Measurements from ENCODE around the gene MPG. TPM values are rescaled to one million over a fixed set of nuclear protein-coding genes. Genes with fewer than 3 reads are reported as not detected.

Gene MPG
- polyA plus RNA-seq, 1 donor from 2014 or later = 70.9 TPM

- Histone ChIP-seq H3K27ac (ENCODE audit: low read length) (no peak overlapping the region), H3K36me3 (ENCODE audit: insufficient read depth, low read length) (no peaks in the 10 kb centered on the region), H3K27me3 (ENCODE audit: insufficient read depth, low read depth, low read length) (no peaks in the 10 kb centered on the region), H3K9me3 (ENCODE audit: low read length) (no peaks in the 10 kb centered on the region), H2AFZ (ENCODE audit: low read depth, low read length) (no peak overlapping the region), H3K4me3 (ENCODE audit: low read length) (no peak overlapping the region), H3K79me2 (replicated peaks; ENCODE audit: insufficient read depth, low read length) (no peaks in the 10 kb centered on the region), H4K20me1 (ENCODE audit: insufficient read depth) (no peaks in the 10 kb centered on the region), H3F3A (ENCODE audit: insufficient read depth, low read length, poor library complexity, severe bottlenecking) (no peaks in the 10 kb centered on the region), H3K4me2 (ENCODE audit: low read length) (no peak overlapping the region), H3K9me2 (ENCODE audit: insufficient read depth, low read length) (no peaks in the 10 kb centered on the region), H3K9ac (ENCODE audit: low read length) (no peak overlapping the region)
- no peak for TF ChIP-seq POLR2AphosphoS5 (IDR thresholded peaks at IDR 0.05)
- TF ChIP-seq SMC3 (conservative IDR thresholded peaks at IDR 0.05; ENCODE audit: poor library complexity) = no peak
- no peak for TF ChIP-seq MXI1 (conservative IDR thresholded peaks at IDR 0.05; ENCODE audit: poor library complexity, severe bottlenecking)
- TF ChIP-seq RAD21 (conservative IDR thresholded peaks at IDR 0.05) = no peak
- no peak for TF ChIP-seq EP300 (conservative IDR thresholded peaks at IDR 0.05; ENCODE audit: poor library complexity, severe bottlenecking)
- TF ChIP-seq TAF1 (IDR thresholded peaks at IDR 0.05; ENCODE audit: low read depth) = no peak
- no peak for TF ChIP-seq REST (IDR thresholded peaks at IDR 0.05; ENCODE audit: borderline replicate concordance)
These were observed 42.2 kb upstream of the MPG start for GRCh38 chr16:35678-36305.

GRCh38 chr16:36336-36984 lies 41.6 kb upstream of the MPG start:
- Histone ChIP-seq H3F3A (ENCODE audit: insufficient read depth, low read length, poor library complexity, severe bottlenecking) (no peaks in the 10 kb centered on the region), H4K20me1 (ENCODE audit: insufficient read depth) (no peaks in the 10 kb centered on the region), H3K4me3 (ENCODE audit: low read length) (no peak overlapping the region), H3K9me2 (ENCODE audit: insufficient read depth, low read length) (no peaks in the 10 kb centered on the region), H3K9ac (ENCODE audit: low read length) (no peak overlapping the region), H2AFZ (ENCODE audit: low read depth, low read length) (no peak overlapping the region), H3K79me2 (replicated peaks; ENCODE audit: insufficient read depth, low read length) (no peaks in the 10 kb centered on the region), H3K4me2 (ENCODE audit: low read length) (no peak overlapping the region), H3K9me3 (ENCODE audit: low read length) (no peaks in the 10 kb centered on the region), H3K27me3 (ENCODE audit: insufficient read depth, low read depth, low read length) (no peaks in the 10 kb centered on the region), H3K27ac (ENCODE audit: low read length) (no peak overlapping the region), H3K36me3 (ENCODE audit: insufficient read depth, low read length) (no peaks in the 10 kb centered on the region)
- TF ChIP-seq MXI1 (conservative IDR thresholded peaks at IDR 0.05; ENCODE audit: poor library complexity, severe bottlenecking) = no peak
- no peak for TF ChIP-seq REST (IDR thresholded peaks at IDR 0.05; ENCODE audit: borderline replicate concordance)
- TF ChIP-seq TAF1 (IDR thresholded peaks at IDR 0.05; ENCODE audit: low read depth) = no peak
- no peak for TF ChIP-seq RAD21 (conservative IDR thresholded peaks at IDR 0.05)
- TF ChIP-seq POLR2AphosphoS5 (IDR thresholded peaks at IDR 0.05) = no peak
- TF ChIP-seq EP300 (conservative IDR thresholded peaks at IDR 0.05; ENCODE audit: poor library complexity, severe bottlenecking) = no peak
- TF ChIP-seq EZH2 (IDR thresholded peaks at IDR 0.05; ENCODE audit: borderline replicate concordance, insufficient read depth, low read length, poor library complexity, severe bottlenecking) = no peak
- TF ChIP-seq CTCF (IDR thresholded peaks at IDR 0.05; ENCODE audit: poor library complexity, severe bottlenecking) = no peak
- no peak for TF ChIP-seq SMC3 (conservative IDR thresholded peaks at IDR 0.05; ENCODE audit: poor library complexity)

Measured in neural cell (in vitro differentiated cells).